Hematopoietic multipotent progenitor cell treated with erythropoietin and hydrocortisone succinate and interleukin-3 and kit ligand, for 15 days (in vitro differentiated cells): Measurements from ENCODE around the gene GGTLC3.
"Not testable (repeated sequence)": the region's sequence is repeated elsewhere in the genome, so short reads cannot be mapped to it uniquely, and the experiment has no call there.

Experiments
- DNase-seq: peaks from one replicate; pipeline ENCODE4 v3.0.0-alpha.2; 2015; ENCODE audit warnings: low spot score

Gene GGTLC3

DNA sequence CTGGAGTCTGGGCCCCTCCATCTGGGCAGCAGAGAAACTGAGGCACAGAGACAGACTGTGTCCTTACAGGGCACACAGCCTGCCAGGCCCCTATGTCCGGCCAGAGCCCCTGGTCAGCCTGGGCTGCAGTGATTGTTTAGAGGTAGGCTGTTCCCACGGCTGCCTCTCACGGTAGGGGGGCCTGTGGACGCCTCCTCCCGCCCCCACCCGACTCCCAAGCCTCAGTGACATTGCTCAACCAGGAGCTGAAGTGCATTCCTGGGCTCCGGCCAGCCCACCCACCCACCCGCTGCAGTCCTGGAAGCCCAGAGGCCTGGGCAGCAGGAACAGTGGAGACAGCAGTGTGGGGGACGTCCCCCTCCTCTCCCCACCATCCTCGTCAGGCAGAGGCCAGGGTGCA is 4.5 kb downstream of the GGTLC3 start:
- not testable (repeated sequence) for DNase-seq

GRCh38 chr22:18512378-18512777 is 5.6 kb downstream of the GGTLC3 start:
- DNase-seq = not testable (repeated sequence)

- not testable (repeated sequence) for DNase-seq
Measured at GRCh38 chr22:18511327-18511726, 6.6 kb downstream of the GGTLC3 start.

GRCh38 chr22:18496227-18496626 is 21.7 kb downstream of the GGTLC3 start:
- not testable (repeated sequence) for DNase-seq
